Neural progenitor cell (in vitro differentiated cells): ENCODE measurements around the gene DRICH1.

ENCODE experiments used
- CTCF ChIP-seq: fragments of 200-600 bp; sonication (generic); IDR thresholded peaks from 2 replicates; pipeline ENCODE4 v1.5.1; 2017; ENCODE audit warnings: antibody characterized with exemption, mild to moderate bottlenecking
- EZH2 ChIP-seq: fragments of 200-600 bp; sonication (generic); IDR thresholded peaks from 2 replicates; pipeline ENCODE4 v1.6.1; 2017; ENCODE audit warnings: antibody characterized with exemption, mild to moderate bottlenecking, moderate library complexity
- EZH2phosphoT487 ChIP-seq: fragments of 200-600 bp; sonication (generic); IDR thresholded peaks from 2 replicates; pipeline ENCODE4 v1.6.1; 2017; ENCODE audit warnings: antibody characterized with exemption

GRCh38 chr22:23574371-23574811, 57.7 kb downstream of the DRICH1 start:
- TF ChIP-seq CTCF: no peak
- TF ChIP-seq EZH2: no peak
- no peak for TF ChIP-seq EZH2phosphoT487
